ENCODE data around the gene ST3GAL3. TPM values are rescaled to one million over a fixed set of nuclear protein-coding genes. Genes with fewer than 3 reads are reported as not detected.

Gene ST3GAL3
- total RNA-seq, 1 donor from 2014 or later = 34.3 TPM

GRCh38 chr1:43912607-43913006 lies 205.3 kb downstream of the ST3GAL3 start:
- intact Hi-C loops (cut with DNase I) = no loop called here

GRCh38 chr1:43913051-43913501 lies 205.7 kb downstream of the ST3GAL3 start:
- H3K9me3 ChIP-seq = no peaks in the 10 kb centered on the region
- H3K27me3 ChIP-seq = no peaks in the 10 kb centered on the region
- H3K4me3 ChIP-seq = no peak overlapping the region
- no peaks in the 10 kb centered on the region for H3K4me1 ChIP-seq
- DNase-seq (ENCODE audit: low spot score in 2 of 2) = no peak
- intact Hi-C loops (cut with DNase I) = no loop called here
- H3K36me3 ChIP-seq = no peaks in the 10 kb centered on the region
- H3K27ac ChIP-seq = no peak overlapping the region
- TF ChIP-seq CTCF (IDR thresholded peaks at IDR 0.05) = no peak

More at GRCh38 chr1:43912607-43913006, 205.3 kb downstream of the ST3GAL3 start:
- TF ChIP-seq CTCF (IDR thresholded peaks at IDR 0.05) = no peak
- no peaks in the 10 kb centered on the region for H3K9me3 ChIP-seq
- no peak overlapping the region for H3K27ac ChIP-seq
- no peaks in the 10 kb centered on the region for H3K36me3 ChIP-seq
- H3K27me3 ChIP-seq = no peaks in the 10 kb centered on the region
- peak in 1 of 2 donors; percentile 59 for DNase-seq (ENCODE audit: low spot score in 2 of 2)
- H3K4me3 ChIP-seq = no peak overlapping the region
- H3K4me1 ChIP-seq = no peaks in the 10 kb centered on the region

GRCh38 chr1:43913666-43914360 lies 206.5 kb downstream of the ST3GAL3 start:
- no peak for TF ChIP-seq CTCF (IDR thresholded peaks at IDR 0.05)
- no peak for DNase-seq (ENCODE audit: low spot score in 2 of 2)
- H3K36me3 ChIP-seq = no peaks in the 10 kb centered on the region
- no peaks in the 10 kb centered on the region for H3K9me3 ChIP-seq
- intact Hi-C loops (cut with DNase I) = no loop called here
- H3K27me3 ChIP-seq = no peaks in the 10 kb centered on the region
- no peak overlapping the region for H3K27ac ChIP-seq
- no peaks in the 10 kb centered on the region for H3K4me1 ChIP-seq
- H3K4me3 ChIP-seq = no peak overlapping the region

- TF ChIP-seq CTCF (IDR thresholded peaks at IDR 0.05) = no peak
- Histone ChIP-seq H3K4me1 (no peaks in the 10 kb centered on the region), H3K36me3 (peaks cover 0 to 3% of the 10 kb centered on the region in 2 donors), H3K4me3 (no peak overlapping the region), H3K27ac (no peak overlapping the region), H3K27me3 (no peaks in the 10 kb centered on the region), H3K9me3 (no peaks in the 10 kb centered on the region)
- no peak for DNase-seq (ENCODE audit: low spot score in 2 of 2)
- intact Hi-C loops (cut with DNase I) = no loop called here
Measured at GRCh38 chr1:43914576-43915525, 207.5 kb downstream of the ST3GAL3 start.

GRCh38 chr1:43919906-43920305 lies 212.6 kb downstream of the ST3GAL3 start:
- no peak for DNase-seq (ENCODE audit: low spot score in 2 of 2)
- Histone ChIP-seq H3K36me3 (peaks cover 0 to 15% of the 10 kb centered on the region in 2 donors), H3K9me3 (no peaks in the 10 kb centered on the region), H3K27ac (no peak overlapping the region), H3K27me3 (no peaks in the 10 kb centered on the region), H3K4me1 (no peaks in the 10 kb centered on the region), H3K4me3 (no peak overlapping the region)
- intact Hi-C loops (cut with DNase I) = no loop called here
- TF ChIP-seq CTCF (IDR thresholded peaks at IDR 0.05) = no peak

Measured in ascending aorta (tissue), 2 donors.